ENCODE data around the gene LYAR. TPM values are rescaled to one million over a fixed set of nuclear protein-coding genes. Genes with fewer than 3 reads are reported as not detected.

The LYAR gene
- total RNA-seq, 4 donors from 2014 or later: 3.7 to 10.3 (median 5.6) TPM

- Histone ChIP-seq H3K27ac (no peak overlapping the region), H3K27me3 (no peaks in the 10 kb centered on the region), H3K4me3 (no peak overlapping the region), H3K4me1 (no peaks in the 10 kb centered on the region), H3K36me3 (peaks cover 0 to 24% (median 11%) of the 10 kb centered on the region in 4 donors), H3K9me3 (no peaks in the 10 kb centered on the region)
- WGBS, 2 donors (ENCODE audit: low coverage in 1 of 2): 75 to 84% methylated on average over 6 to 12 of the region's 12 CpGs
- intact Hi-C loops (cut with DNase I; ENCODE audit: low total_unique reads): no loop called here
- TF ChIP-seq EP300 (IDR thresholded peaks at IDR 0.05; ENCODE audit: low read depth) (no peak), POLR2A (IDR thresholded peaks at IDR 0.05) (no peak), POLR2AphosphoS5 (IDR thresholded peaks at IDR 0.05) (no peak), CTCF (IDR thresholded peaks at IDR 0.05) (no peak)
- no peak for DNase-seq
- in situ Hi-C loops (cut with MboI; ENCODE audit: low pct_ligation_motif_present in 1 of 4, low pct_unique_long_range_greater_than_20kb in 1 of 4, low sequenced_read_pairs in 3 of 4): no loop called here
Measured at GRCh38 chr4:4315461-4316149, 25.7 kb upstream of the LYAR start.

GRCh38 chr4:4311193-4311592 is 21.2 kb upstream of the LYAR start:
- intact Hi-C loops (cut with DNase I; ENCODE audit: low total_unique reads): no loop called here
- H3K4me1 ChIP-seq: no peaks in the 10 kb centered on the region
- H3K27ac ChIP-seq: no peak overlapping the region
- no peaks in the 10 kb centered on the region for H3K9me3 ChIP-seq
- H3K36me3 ChIP-seq: peaks cover 0 to 21% (median 10%) of the 10 kb centered on the region in 4 donors
- in situ Hi-C loops (cut with MboI; ENCODE audit: low pct_ligation_motif_present in 1 of 4, low pct_unique_long_range_greater_than_20kb in 1 of 4, low sequenced_read_pairs in 3 of 4): no loop called here
- H3K4me3 ChIP-seq: no peak overlapping the region
- TF ChIP-seq EP300 (IDR thresholded peaks at IDR 0.05; ENCODE audit: low read depth) (no peak), CTCF (IDR thresholded peaks at IDR 0.05) (no peak), POLR2A (IDR thresholded peaks at IDR 0.05) (no peak), POLR2AphosphoS5 (IDR thresholded peaks at IDR 0.05) (no peak)
- 78 to 81% methylated on average over 4 of the region's 4 CpGs for WGBS, 2 donors (ENCODE audit: low coverage in 1 of 2)
- no peak for DNase-seq
- no peaks in the 10 kb centered on the region for H3K27me3 ChIP-seq

- in situ Hi-C loops (cut with MboI; ENCODE audit: low pct_ligation_motif_present in 1 of 4, low pct_unique_long_range_greater_than_20kb in 1 of 4, low sequenced_read_pairs in 3 of 4): no loop called here
- intact Hi-C loops (cut with DNase I; ENCODE audit: low total_unique reads): no loop called here
- H3K9me3 ChIP-seq: no peaks in the 10 kb centered on the region
- TF ChIP-seq EP300 (IDR thresholded peaks at IDR 0.05; ENCODE audit: low read depth) (no peak), CTCF (IDR thresholded peaks at IDR 0.05) (no peak), POLR2A (IDR thresholded peaks at IDR 0.05) (no peak)
- WGBS, 2 donors (ENCODE audit: low coverage in 1 of 2): 89 to 91% methylated on average over 7 to 9 of the region's 9 CpGs
- DNase-seq: no peak
- H3K4me1 ChIP-seq: no peaks in the 10 kb centered on the region
- H3K4me3 ChIP-seq: no peak overlapping the region
- no peaks in the 10 kb centered on the region for H3K27me3 ChIP-seq
- H3K36me3 ChIP-seq: peaks cover 0 to 21% (median 4%) of the 10 kb centered on the region in 4 donors
- H3K27ac ChIP-seq: no peak overlapping the region
Measured at GRCh38 chr4:4308800-4309441, 19.0 kb upstream of the LYAR start.

- Histone ChIP-seq H3K9me3 (no peaks in the 10 kb centered on the region), H3K4me3 (no peak overlapping the region), H3K36me3 (peaks cover 0 to 21% (median 5%) of the 10 kb centered on the region in 4 donors), H3K4me1 (no peaks in the 10 kb centered on the region), H3K27ac (no peak overlapping the region), H3K27me3 (no peaks in the 10 kb centered on the region)
- intact Hi-C loops (cut with DNase I; ENCODE audit: low total_unique reads) (no loop called here), in situ Hi-C loops (cut with MboI; ENCODE audit: low pct_ligation_motif_present in 1 of 4, low pct_unique_long_range_greater_than_20kb in 1 of 4, low sequenced_read_pairs in 3 of 4) (no loop called here)
- no peak for TF ChIP-seq CTCF (IDR thresholded peaks at IDR 0.05)
- no peak for TF ChIP-seq POLR2AphosphoS5 (IDR thresholded peaks at IDR 0.05)
- no peak for TF ChIP-seq EP300 (IDR thresholded peaks at IDR 0.05; ENCODE audit: low read depth)
- TF ChIP-seq POLR2A (IDR thresholded peaks at IDR 0.05): no peak
- 97% methylated on average over 11 of the region's 11 CpGs; no CpG with 5 or more reads in 1 of the 2 donors for WGBS, 2 donors (ENCODE audit: low coverage in 1 of 2)
- DNase-seq: no peak
Measured at GRCh38 chr4:4306920-4307319, 17.0 kb upstream of the LYAR start.

Data from transverse colon (tissue), 4 donors.